Osteocyte (in vitro differentiated cells): Measurements from ENCODE around the gene BAMBI. TPM values are rescaled to one million over a fixed set of nuclear protein-coding genes. Genes with fewer than 3 reads are reported as not detected.
A peak's percentile ranks its signal among the peaks of the same experiment; 100 is the strongest.

ENCODE experiments used
- DNase-seq: peaks from one replicate; pipeline ENCODE4 v3.0.0; 2021; ENCODE audit warnings: mixed read lengths; ENCODE audit not compliant: unreplicated experiment; ENCODE audit errors: extremely low spot score
- H3K27ac Mint-ChIP-seq: one replicate; pipeline ENCODE4 v1.8.0; 2021; ENCODE audit warnings: mild to moderate bottlenecking, mixed read lengths; ENCODE audit not compliant: unreplicated experiment
- H3K27me3 Mint-ChIP-seq: one replicate; pipeline ENCODE4 v1.8.0; 2021; ENCODE audit warnings: mixed read lengths; ENCODE audit not compliant: unreplicated experiment
- H3K36me3 Mint-ChIP-seq: one replicate; pipeline ENCODE4 v1.8.0; 2021; ENCODE audit warnings: mixed read lengths; ENCODE audit not compliant: unreplicated experiment
- H3K4me1 Mint-ChIP-seq: one replicate; pipeline ENCODE4 v1.8.0; 2021; ENCODE audit warnings: mixed read lengths; ENCODE audit not compliant: unreplicated experiment
- H3K4me3 Mint-ChIP-seq: one replicate; pipeline ENCODE4 v1.8.0; 2021; ENCODE audit warnings: mild to moderate bottlenecking, moderate library complexity, mixed read lengths; ENCODE audit not compliant: unreplicated experiment
- H3K9me3 Mint-ChIP-seq: one replicate; pipeline ENCODE4 v1.8.0; 2021; ENCODE audit warnings: mixed read lengths; ENCODE audit not compliant: unreplicated experiment
- long read RNA-seq: library from polyadenylated mRNA; unstranded; transcript quantifications from one replicate; pipeline ENCODE4 v2.0.0, GENCODE V29; 2021
- total RNA-seq: library from RNA; stranded (reverse); gene quantifications from 2 replicates; pipeline ENCODE4 v1.2.1, GENCODE V29; 2021
- TF ChIP-seq, protein P1 (sequence below): fragments of 200-600 bp; sonication (generic); IDR thresholded peaks from 2 replicates; pipeline ENCODE4 v1.5.0; 2021; ENCODE audit warnings: antibody characterized with exemption, mild to moderate bottlenecking, moderate library complexity

The BAMBI gene, protein sequence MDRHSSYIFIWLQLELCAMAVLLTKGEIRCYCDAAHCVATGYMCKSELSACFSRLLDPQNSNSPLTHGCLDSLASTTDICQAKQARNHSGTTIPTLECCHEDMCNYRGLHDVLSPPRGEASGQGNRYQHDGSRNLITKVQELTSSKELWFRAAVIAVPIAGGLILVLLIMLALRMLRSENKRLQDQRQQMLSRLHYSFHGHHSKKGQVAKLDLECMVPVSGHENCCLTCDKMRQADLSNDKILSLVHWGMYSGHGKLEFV
- 6.1 and 6.8 TPM in 2 replicates for total RNA-seq
- long read RNA-seq, partial matches to known transcripts = 1 of 2 reads
- long read RNA-seq, other reads (novel, unspliced or antisense) = 0 of 2 reads

GRCh38 chr10:28676968-28677887 is at the start of gene BAMBI:
Gene BAMBI, plus strand, starts transcription at chr10:28677521. Its CDS starts 377 bp downstream, at chr10:28677898.
- Mint-ChIP-seq H3K27ac (peak within 1 kb of the TSS; percentile 3), H3K4me1 (peaks cover 41% of the 10 kb centered on the region)
- peak; percentile 97 for DNase-seq

DNA sequence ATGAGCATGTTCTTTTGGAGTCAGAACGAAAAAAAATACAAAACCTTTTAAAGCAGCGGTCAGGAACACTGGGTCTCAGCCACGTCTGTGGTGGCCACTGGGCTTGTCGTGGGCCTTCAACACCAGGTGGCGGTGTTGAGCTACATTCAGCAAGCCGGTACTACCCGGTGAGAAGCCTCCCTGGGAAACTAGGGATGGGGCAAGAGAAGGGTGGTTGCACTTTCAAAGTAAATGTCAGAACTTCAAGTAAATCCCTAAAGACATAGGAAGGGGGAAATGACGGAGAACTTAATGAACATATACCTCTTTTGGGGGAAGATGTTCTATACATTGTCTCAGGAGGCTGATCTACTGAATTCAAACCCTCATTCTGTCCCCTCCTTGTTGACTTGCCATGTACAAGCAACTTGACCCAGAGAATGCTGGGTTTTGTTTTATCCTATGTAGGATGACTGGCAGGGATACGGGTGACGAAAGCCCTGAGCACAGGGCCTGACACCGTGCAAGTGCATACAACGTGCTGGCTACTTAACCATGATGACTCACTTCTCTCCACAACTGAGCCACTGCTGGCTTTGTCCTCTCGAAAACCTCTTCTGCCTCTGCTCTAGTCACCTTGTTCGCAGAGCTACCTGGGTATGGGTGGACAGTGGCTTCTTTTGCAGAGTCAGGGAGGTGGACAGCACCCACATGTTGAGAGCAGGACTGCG is 49.0 kb upstream of the BAMBI start:
- TF ChIP-seq, protein P1, sequence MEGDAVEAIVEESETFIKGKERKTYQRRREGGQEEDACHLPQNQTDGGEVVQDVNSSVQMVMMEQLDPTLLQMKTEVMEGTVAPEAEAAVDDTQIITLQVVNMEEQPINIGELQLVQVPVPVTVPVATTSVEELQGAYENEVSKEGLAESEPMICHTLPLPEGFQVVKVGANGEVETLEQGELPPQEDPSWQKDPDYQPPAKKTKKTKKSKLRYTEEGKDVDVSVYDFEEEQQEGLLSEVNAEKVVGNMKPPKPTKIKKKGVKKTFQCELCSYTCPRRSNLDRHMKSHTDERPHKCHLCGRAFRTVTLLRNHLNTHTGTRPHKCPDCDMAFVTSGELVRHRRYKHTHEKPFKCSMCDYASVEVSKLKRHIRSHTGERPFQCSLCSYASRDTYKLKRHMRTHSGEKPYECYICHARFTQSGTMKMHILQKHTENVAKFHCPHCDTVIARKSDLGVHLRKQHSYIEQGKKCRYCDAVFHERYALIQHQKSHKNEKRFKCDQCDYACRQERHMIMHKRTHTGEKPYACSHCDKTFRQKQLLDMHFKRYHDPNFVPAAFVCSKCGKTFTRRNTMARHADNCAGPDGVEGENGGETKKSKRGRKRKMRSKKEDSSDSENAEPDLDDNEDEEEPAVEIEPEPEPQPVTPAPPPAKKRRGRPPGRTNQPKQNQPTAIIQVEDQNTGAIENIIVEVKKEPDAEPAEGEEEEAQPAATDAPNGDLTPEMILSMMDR = peak; percentile 95
- peak; percentile 91 for DNase-seq
- Mint-ChIP-seq H3K27me3 (peaks cover 9% of the 10 kb centered on the region), H3K27ac (no peak overlapping the region), H3K9me3 (no peaks in the 10 kb centered on the region), H3K36me3 (peaks cover 3% of the 10 kb centered on the region), H3K4me3 (no peak overlapping the region), H3K4me1 (peaks cover 11% of the 10 kb centered on the region)

More at GRCh38 chr10:28676968-28677887, at the start of gene BAMBI:
- Mint-ChIP-seq H3K4me3 (peak within 1 kb of the TSS; percentile 80), H3K36me3 (peaks cover 6% of the 10 kb centered on the region), H3K27me3 (peaks cover 20% of the 10 kb centered on the region), H3K9me3 (no peaks in the 10 kb centered on the region)
- TF ChIP-seq, protein P1 = peak; percentile 66

- TF ChIP-seq, protein P1 = no peak
- Mint-ChIP-seq H3K36me3 (no peaks in the 10 kb centered on the region), H3K9me3 (no peaks in the 10 kb centered on the region), H3K27ac (no peak overlapping the region), H3K27me3 (peaks cover 22% of the 10 kb centered on the region), H3K4me3 (no peak overlapping the region), H3K4me1 (peaks cover 7% of the 10 kb centered on the region)
- no peak for DNase-seq
Measured at GRCh38 chr10:28631896-28632583, 45.3 kb upstream of the BAMBI start.

GRCh38 chr10:28632584-28632945 is 44.8 kb upstream of the BAMBI start:
- Mint-ChIP-seq H3K36me3 (no peaks in the 10 kb centered on the region), H3K4me3 (no peak overlapping the region), H3K27ac (no peak overlapping the region), H3K27me3 (peaks cover 22% of the 10 kb centered on the region), H3K4me1 (peaks cover 4% of the 10 kb centered on the region), H3K9me3 (no peaks in the 10 kb centered on the region)
- TF ChIP-seq, protein P1 = no peak
- no peak for DNase-seq
